Mammary epithelial cell (primary cell): Measurements from ENCODE around the gene COX7B2.

Source experiments
- EZH2 ChIP-seq: IDR thresholded peaks from 2 replicates; pipeline ENCODE4 v1.6.1; 2012; ENCODE audit warnings: low read length, inconsistent platforms, borderline replicate concordance
- TF ChIP-seq, protein P1 (sequence below), 2 donors: IDR thresholded peaks in 1 of 2; conservative IDR thresholded peaks in 1 of 2; 2 replicates each; pipeline ENCODE4 v1.5.1; 2011 to 2012; ENCODE audit warnings: inconsistent platforms in 2 of 2, low read length in 2 of 2, mild to moderate bottlenecking in 2 of 2, control low read depth in 1 of 2, low read depth in 1 of 2; ENCODE audit not compliant: insufficient read depth in 1 of 2; ENCODE audit errors: extremely low read depth in 1 of 2

DNA sequence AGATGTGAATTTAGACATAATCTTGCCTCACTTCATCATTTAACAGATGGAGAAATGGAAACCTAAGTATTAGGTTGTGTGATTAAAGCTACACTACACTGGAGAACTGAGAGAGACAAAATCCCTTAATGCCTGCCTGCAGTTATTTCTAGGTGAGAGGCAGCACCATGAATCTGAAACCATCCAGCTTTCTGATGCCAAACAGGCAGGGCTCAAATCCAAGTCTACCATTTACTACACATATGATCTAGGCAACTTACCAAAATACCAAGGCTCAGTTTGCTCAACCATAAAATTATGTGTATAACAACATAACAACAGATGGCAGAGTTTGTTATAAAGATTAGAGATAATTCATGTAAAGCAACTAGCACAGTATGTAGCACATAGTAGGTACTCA lies 45.6 kb upstream of the COX7B2 start:
- TF ChIP-seq, protein P1, sequence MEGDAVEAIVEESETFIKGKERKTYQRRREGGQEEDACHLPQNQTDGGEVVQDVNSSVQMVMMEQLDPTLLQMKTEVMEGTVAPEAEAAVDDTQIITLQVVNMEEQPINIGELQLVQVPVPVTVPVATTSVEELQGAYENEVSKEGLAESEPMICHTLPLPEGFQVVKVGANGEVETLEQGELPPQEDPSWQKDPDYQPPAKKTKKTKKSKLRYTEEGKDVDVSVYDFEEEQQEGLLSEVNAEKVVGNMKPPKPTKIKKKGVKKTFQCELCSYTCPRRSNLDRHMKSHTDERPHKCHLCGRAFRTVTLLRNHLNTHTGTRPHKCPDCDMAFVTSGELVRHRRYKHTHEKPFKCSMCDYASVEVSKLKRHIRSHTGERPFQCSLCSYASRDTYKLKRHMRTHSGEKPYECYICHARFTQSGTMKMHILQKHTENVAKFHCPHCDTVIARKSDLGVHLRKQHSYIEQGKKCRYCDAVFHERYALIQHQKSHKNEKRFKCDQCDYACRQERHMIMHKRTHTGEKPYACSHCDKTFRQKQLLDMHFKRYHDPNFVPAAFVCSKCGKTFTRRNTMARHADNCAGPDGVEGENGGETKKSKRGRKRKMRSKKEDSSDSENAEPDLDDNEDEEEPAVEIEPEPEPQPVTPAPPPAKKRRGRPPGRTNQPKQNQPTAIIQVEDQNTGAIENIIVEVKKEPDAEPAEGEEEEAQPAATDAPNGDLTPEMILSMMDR (conservative IDR thresholded peaks at IDR 0.05 in 1 of 2, IDR thresholded peaks at IDR 0.05 in 1 of 2; ENCODE audit: extremely low read depth in 1 of 2, insufficient read depth in 1 of 2, low read depth in 1 of 2, low read length in 2 of 2) = no peak
- TF ChIP-seq EZH2 = no peak
